ENCODE data around the gene UBN2.
"Not testable (repeated sequence)": the region's sequence is repeated elsewhere in the genome, so short reads cannot be mapped to it uniquely, and the experiment has no call there.

The UBN2 gene

DNA sequence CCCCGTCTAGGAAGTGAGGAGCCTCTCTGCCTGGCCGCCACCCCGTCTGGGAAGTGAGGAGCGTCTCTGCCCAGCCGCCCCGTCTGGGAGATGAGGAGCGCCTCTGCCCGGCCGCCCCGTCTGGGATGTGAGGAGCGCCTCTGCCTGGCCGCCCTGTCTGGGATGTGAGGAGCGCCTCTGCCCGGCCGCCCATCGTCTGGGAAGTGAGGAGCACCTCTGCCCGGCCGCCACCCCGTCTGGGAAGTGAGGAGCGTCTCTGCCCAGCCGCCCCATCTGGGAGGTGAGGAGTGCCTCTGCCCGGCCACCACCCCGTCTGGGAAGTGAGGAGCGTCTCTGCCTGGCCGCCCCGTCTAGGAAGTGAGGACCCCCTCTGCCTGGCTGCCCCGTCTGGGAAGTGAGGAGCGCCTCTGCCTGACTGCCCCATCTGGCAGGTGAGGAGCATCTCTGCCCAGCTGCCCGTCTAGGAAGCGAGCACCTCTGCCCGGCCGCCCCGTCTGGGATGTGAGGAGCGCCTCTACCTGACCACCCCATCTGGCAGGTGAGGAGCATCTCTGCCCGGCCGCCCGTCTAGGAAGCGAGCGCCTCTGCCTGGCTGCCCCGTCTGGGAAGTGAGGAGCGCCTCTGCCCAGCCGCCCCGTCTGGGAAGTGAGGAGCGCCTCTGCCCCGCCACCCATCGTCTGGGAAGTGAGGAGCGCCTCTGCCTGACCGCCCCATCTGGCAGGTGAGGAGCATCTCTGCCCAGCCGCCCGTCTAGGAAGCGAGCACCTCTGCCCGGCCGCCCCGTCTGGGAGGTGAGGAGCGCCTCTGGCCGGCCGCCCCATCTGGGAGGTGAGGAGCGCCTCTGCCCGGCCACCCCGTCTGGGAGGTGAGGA is 5.5 kb upstream of the UBN2 start:
- not testable (repeated sequence) for H4K91ac ChIP-seq (ENCODE audit: low read depth, low read length, poor library complexity); H2BK120ac ChIP-seq (ENCODE audit: low read depth, low read length); H3K4me1 ChIP-seq (ENCODE audit: control insufficient read depth in 2 of 2, insufficient read depth in 1 of 2, low read depth in 1 of 2, low read length in 2 of 2); H3K27ac ChIP-seq (replicated peaks; ENCODE audit: low read length); DNase-seq (ENCODE audit: low spot score); H2BK5ac ChIP-seq (ENCODE audit: low read length); H3K27me3 ChIP-seq (ENCODE audit: control insufficient read depth in 3 of 3, insufficient read depth in 3 of 3, low read depth in 1 of 3, low read length in 3 of 3); H2BK12ac ChIP-seq (ENCODE audit: low read length); H3K36me3 ChIP-seq (replicated peaks in 1 of 2; ENCODE audit: control insufficient read depth in 2 of 2, insufficient read depth in 2 of 2, low read length in 2 of 2); H2AK5ac ChIP-seq (ENCODE audit: low read depth, low read length); H3K4me2 ChIP-seq (ENCODE audit: insufficient read depth, low read length, poor library complexity, severe bottlenecking); H3K9me3 ChIP-seq (replicated peaks in 1 of 2; ENCODE audit: control insufficient read depth in 2 of 2, insufficient read depth in 1 of 2, low read depth in 1 of 2, low read length in 2 of 2); H3K14ac ChIP-seq (ENCODE audit: low read length); H4K8ac ChIP-seq (ENCODE audit: low read depth, low read length); H3K4ac ChIP-seq (ENCODE audit: low read length); H2BK15ac ChIP-seq (ENCODE audit: low read length); H3K79me1 ChIP-seq (ENCODE audit: low read depth, low read length); H3K18ac ChIP-seq (ENCODE audit: low read length); H3K23ac ChIP-seq (ENCODE audit: low read depth, low read length, poor library complexity); H3K9ac ChIP-seq (ENCODE audit: low read depth, low read length, poor library complexity); H3K4me3 ChIP-seq (ENCODE audit: low read length in 2 of 2); H2AFZ ChIP-seq (ENCODE audit: low read length)
- WGBS, 2 donors (ENCODE audit: extremely low coverage in 2 of 2, insufficient read length in 2 of 2, insufficient replicate concordance in 1 of 2), result no CpG with 5 or more reads among the region's 60 CpGs

DNA sequence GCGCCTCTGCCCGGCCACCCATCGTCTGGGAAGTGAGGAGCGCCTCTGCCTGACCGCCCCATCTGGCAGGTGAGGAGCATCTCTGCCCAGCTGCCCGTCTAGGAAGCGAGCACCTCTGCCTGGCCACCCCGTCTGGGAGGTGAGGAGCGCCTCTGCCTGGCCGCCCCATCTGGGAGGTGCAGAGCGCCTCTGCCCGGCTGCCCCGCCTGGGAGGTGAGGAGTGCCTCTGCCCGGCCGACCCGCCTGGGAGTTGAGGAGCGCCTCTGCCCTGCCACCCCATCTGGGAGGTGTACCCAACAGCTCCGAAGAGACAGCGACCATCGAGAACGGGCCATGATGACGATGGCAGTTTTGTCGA is 4.9 kb upstream of the UBN2 start:
- not testable (repeated sequence) for H3K14ac ChIP-seq (ENCODE audit: low read length); H3K4me2 ChIP-seq (ENCODE audit: insufficient read depth, low read length, poor library complexity, severe bottlenecking); H3K9me3 ChIP-seq (replicated peaks in 1 of 2; ENCODE audit: control insufficient read depth in 2 of 2, insufficient read depth in 1 of 2, low read depth in 1 of 2, low read length in 2 of 2); H2BK15ac ChIP-seq (ENCODE audit: low read length); H2AFZ ChIP-seq (ENCODE audit: low read length); DNase-seq (ENCODE audit: low spot score); H2BK12ac ChIP-seq (ENCODE audit: low read length); H2BK5ac ChIP-seq (ENCODE audit: low read length); H3K9ac ChIP-seq (ENCODE audit: low read depth, low read length, poor library complexity); H2AK5ac ChIP-seq (ENCODE audit: low read depth, low read length); H3K4me1 ChIP-seq (ENCODE audit: control insufficient read depth in 2 of 2, insufficient read depth in 1 of 2, low read depth in 1 of 2, low read length in 2 of 2); H4K91ac ChIP-seq (ENCODE audit: low read depth, low read length, poor library complexity); H3K27me3 ChIP-seq (ENCODE audit: control insufficient read depth in 3 of 3, insufficient read depth in 3 of 3, low read depth in 1 of 3, low read length in 3 of 3); H3K79me1 ChIP-seq (ENCODE audit: low read depth, low read length); H3K27ac ChIP-seq (replicated peaks; ENCODE audit: low read length); H2BK120ac ChIP-seq (ENCODE audit: low read depth, low read length); H3K4ac ChIP-seq (ENCODE audit: low read length); H3K18ac ChIP-seq (ENCODE audit: low read length); H3K4me3 ChIP-seq (ENCODE audit: low read length in 2 of 2); H3K36me3 ChIP-seq (replicated peaks in 1 of 2; ENCODE audit: control insufficient read depth in 2 of 2, insufficient read depth in 2 of 2, low read length in 2 of 2); H3K23ac ChIP-seq (ENCODE audit: low read depth, low read length, poor library complexity)
- H4K8ac ChIP-seq (ENCODE audit: low read depth, low read length), result peak overlapping the region; percentile 43
- no CpG with 5 or more reads among the region's 23 CpGs for WGBS, 2 donors (ENCODE audit: extremely low coverage in 2 of 2, insufficient read length in 2 of 2, insufficient replicate concordance in 1 of 2)

DNA sequence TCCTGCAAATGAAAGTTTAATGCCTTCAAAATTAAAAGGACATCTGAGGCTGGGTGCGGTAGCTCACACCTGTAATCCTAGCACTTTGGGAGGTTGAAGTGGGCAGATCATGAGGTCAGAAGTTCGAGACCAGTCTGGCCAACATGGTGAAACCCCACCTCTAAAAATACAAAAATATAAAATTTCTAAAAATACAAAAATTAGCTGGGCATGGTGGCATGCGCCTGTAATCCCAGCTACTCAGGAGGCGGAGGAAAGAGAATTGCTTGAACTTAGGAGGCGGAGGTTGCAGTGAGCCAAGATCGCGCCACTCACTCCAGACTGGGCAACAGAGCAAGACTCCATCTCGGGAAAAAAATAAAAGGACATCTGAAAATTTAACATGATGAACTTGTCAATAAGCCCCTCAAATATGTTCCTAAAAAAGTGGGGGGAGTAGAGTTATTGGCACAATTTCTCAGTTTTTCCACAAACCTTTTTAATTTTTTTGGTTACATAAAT is 4.0 kb upstream of the UBN2 start:
- H4K91ac ChIP-seq (ENCODE audit: low read depth, low read length, poor library complexity); H3K36me3 ChIP-seq (replicated peaks in 1 of 2; ENCODE audit: control insufficient read depth in 2 of 2, insufficient read depth in 2 of 2, low read length in 2 of 2); H3K9ac ChIP-seq (ENCODE audit: low read depth, low read length, poor library complexity); H2AK5ac ChIP-seq (ENCODE audit: low read depth, low read length); H2BK120ac ChIP-seq (ENCODE audit: low read depth, low read length); H3K4me2 ChIP-seq (ENCODE audit: insufficient read depth, low read length, poor library complexity, severe bottlenecking); H3K18ac ChIP-seq (ENCODE audit: low read length); H2BK15ac ChIP-seq (ENCODE audit: low read length); H3K27me3 ChIP-seq (ENCODE audit: control insufficient read depth in 3 of 3, insufficient read depth in 3 of 3, low read depth in 1 of 3, low read length in 3 of 3); H3K14ac ChIP-seq (ENCODE audit: low read length); H2BK5ac ChIP-seq (ENCODE audit: low read length); H3K27ac ChIP-seq (replicated peaks; ENCODE audit: low read length); H2BK12ac ChIP-seq (ENCODE audit: low read length); H4K8ac ChIP-seq (ENCODE audit: low read depth, low read length); H3K4me1 ChIP-seq (ENCODE audit: control insufficient read depth in 2 of 2, insufficient read depth in 1 of 2, low read depth in 1 of 2, low read length in 2 of 2); H3K79me1 ChIP-seq (ENCODE audit: low read depth, low read length); H3K23ac ChIP-seq (ENCODE audit: low read depth, low read length, poor library complexity); DNase-seq (ENCODE audit: low spot score); H3K4ac ChIP-seq (ENCODE audit: low read length); H3K9me3 ChIP-seq (replicated peaks in 1 of 2; ENCODE audit: control insufficient read depth in 2 of 2, insufficient read depth in 1 of 2, low read depth in 1 of 2, low read length in 2 of 2); H2AFZ ChIP-seq (ENCODE audit: low read length); H3K4me3 ChIP-seq (ENCODE audit: low read length in 2 of 2): not testable (repeated sequence)
- WGBS, 2 donors (ENCODE audit: extremely low coverage in 2 of 2, insufficient read length in 2 of 2, insufficient replicate concordance in 1 of 2), result no CpG with 5 or more reads among the region's 8 CpGs

DNA sequence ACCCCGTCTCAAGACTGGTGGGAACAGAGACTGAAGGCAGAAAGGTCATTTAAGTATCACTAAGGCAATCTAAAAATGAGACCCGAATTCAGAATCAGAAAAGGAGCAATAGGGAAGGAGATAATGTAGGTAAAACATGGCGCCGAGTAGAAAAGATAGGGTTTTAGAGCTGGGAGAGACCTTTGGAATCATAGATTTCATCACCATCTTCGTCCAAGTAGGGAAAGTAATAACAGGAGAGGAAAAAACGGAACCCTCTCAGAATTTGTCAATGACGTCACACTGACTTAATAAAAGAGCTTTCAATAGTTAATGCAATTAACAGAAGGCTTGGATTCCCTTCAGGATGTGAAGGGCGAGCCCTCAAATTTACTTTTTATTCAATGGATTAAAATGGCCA is 1.0 kb upstream of the UBN2 start:
- Histone ChIP-seq H3K79me1 (ENCODE audit: low read depth, low read length) (peaks cover 10% of the 10 kb centered on the region), H3K4me2 (ENCODE audit: insufficient read depth, low read length, poor library complexity, severe bottlenecking) (no peak overlapping the region), H3K4me3 (ENCODE audit: low read length in 2 of 2) (peak overlapping the region in 1 of 2 donors; percentile 99), H3K23ac (ENCODE audit: low read depth, low read length, poor library complexity) (no peak overlapping the region), H2BK12ac (ENCODE audit: low read length) (no peak overlapping the region), H4K8ac (ENCODE audit: low read depth, low read length) (no peak overlapping the region), H3K4me1 (ENCODE audit: control insufficient read depth in 2 of 2, insufficient read depth in 1 of 2, low read depth in 1 of 2, low read length in 2 of 2) (peaks cover 0 to 5% of the 10 kb centered on the region in 2 donors), H3K14ac (ENCODE audit: low read length) (no peak overlapping the region), H2BK120ac (ENCODE audit: low read depth, low read length) (no peak overlapping the region), H2BK5ac (ENCODE audit: low read length) (no peak overlapping the region), H4K91ac (ENCODE audit: low read depth, low read length, poor library complexity) (no peak overlapping the region), H2BK15ac (ENCODE audit: low read length) (no peak overlapping the region), H3K18ac (ENCODE audit: low read length) (no peak overlapping the region), H3K9me3 (replicated peaks in 1 of 2; ENCODE audit: control insufficient read depth in 2 of 2, insufficient read depth in 1 of 2, low read depth in 1 of 2, low read length in 2 of 2) (peaks cover 0 to 2% of the 10 kb centered on the region in 2 donors), H3K9ac (ENCODE audit: low read depth, low read length, poor library complexity) (no peak overlapping the region), H3K27ac (replicated peaks; ENCODE audit: low read length) (no peak overlapping the region), H3K36me3 (replicated peaks in 1 of 2; ENCODE audit: control insufficient read depth in 2 of 2, insufficient read depth in 2 of 2, low read length in 2 of 2) (no peaks in the 10 kb centered on the region), H3K4ac (ENCODE audit: low read length) (no peak overlapping the region), H2AFZ (ENCODE audit: low read length) (peak overlapping the region; percentile 100), H3K27me3 (ENCODE audit: control insufficient read depth in 3 of 3, insufficient read depth in 3 of 3, low read depth in 1 of 3, low read length in 3 of 3) (no peaks in the 10 kb centered on the region), H2AK5ac (ENCODE audit: low read depth, low read length) (no peak overlapping the region)
- no peak for DNase-seq (ENCODE audit: low spot score)
- WGBS, 2 donors (ENCODE audit: extremely low coverage in 2 of 2, insufficient read length in 2 of 2, insufficient replicate concordance in 1 of 2), result no CpG with 5 or more reads among the region's 8 CpGs
